PC-3 (cell line): ENCODE measurements around the gene ULBP2. TPM values are rescaled to one million over a fixed set of nuclear protein-coding genes. Genes with fewer than 3 reads are reported as not detected.

Source experiments
- ATAC-seq: fragments of 200-7000 bp; cut with Tn5 transposase; 2 replicates; pipeline ENCODE4 v1.9.1; 2020; ENCODE audit warnings: mild to moderate bottlenecking, moderate library complexity
- BruUV-seq: library from RNA; stranded (reverse); fragments of 400-500 nt; replicated peaks from 2 replicates; lab custom pipeline; 2021; lab: Mats Ljungman, UMichigan
- CTCF ChIA-PET: fragments of 300-600 bp; sonication (Branson Sonifier 250); formaldehyde crosslinking; loops from one replicate; lab custom pipeline; 2022; ENCODE audit warnings: antibody characterized with exemption; lab: Charles Lee
- POLR2A ChIA-PET: fragments of 300-600 bp; sonication (Branson Sonifier 250); formaldehyde crosslinking; loops from one replicate; lab custom pipeline; 2022; ENCODE audit warnings: antibody characterized with exemption; ENCODE audit not compliant: unreplicated experiment; lab: Charles Lee
- DNase-seq: peaks from one replicate; pipeline ENCODE4 v3.0.0-alpha.2; 2015
- H2AFZ ChIP-seq: fragments of 300-600 bp; sonication (generic); 2 replicates; pipeline ENCODE4 v1.6.0; 2016; ENCODE audit warnings: antibody characterized with exemption, low read length
- H3F3A ChIP-seq: fragments of 300-600 bp; sonication (generic); one replicate; pipeline ENCODE4 v1.6.0; 2017; ENCODE audit warnings: antibody characterized with exemption, low read length, control low read depth, mild to moderate bottlenecking; ENCODE audit not compliant: unreplicated experiment
- H3K27ac ChIP-seq: fragments of 300-600 bp; sonication (generic); 2 replicates; pipeline ENCODE4 v1.5.1; 2016; ENCODE audit warnings: mild to moderate bottlenecking, low read length
- H3K27me3 ChIP-seq: fragments of 300-600 bp; sonication (generic); 2 replicates; pipeline ENCODE4 v1.6.1; 2016; ENCODE audit warnings: low read length, mixed read lengths
- H3K36me3 ChIP-seq: fragments of 300-600 bp; sonication (generic); 2 replicates; pipeline ENCODE4 v1.6.1; 2016; ENCODE audit warnings: low read depth, mixed run types, low read length, mixed read lengths
- H3K4me1 ChIP-seq: fragments of 300-600 bp; sonication (generic); 2 replicates; pipeline ENCODE4 v1.5.1; 2016; ENCODE audit warnings: low read length; ENCODE audit not compliant: insufficient read depth
- H3K4me2 ChIP-seq: fragments of 300-600 bp; sonication (generic); 2 replicates; pipeline ENCODE4 v1.6.0; 2016; ENCODE audit warnings: low read length
- H3K4me3 ChIP-seq: fragments of 300-600 bp; sonication (generic); 2 replicates; pipeline ENCODE4 v1.5.1; 2016; ENCODE audit warnings: mild to moderate bottlenecking, low read length, mixed read lengths
- H3K79me2 ChIP-seq: fragments of 300-600 bp; sonication (generic); 2 replicates; pipeline ENCODE4 v1.6.1; 2017; ENCODE audit warnings: low read length, mixed read lengths
- H3K9ac ChIP-seq: fragments of 300-600 bp; sonication (generic); 2 replicates; pipeline ENCODE4 v1.6.0; 2016; ENCODE audit warnings: mild to moderate bottlenecking, low read length
- H3K9me2 ChIP-seq: fragments of 300-600 bp; sonication (generic); replicated peaks from 2 replicates; pipeline ENCODE4 v1.6.1; 2016; ENCODE audit warnings: mixed run types, low read length, mixed read lengths
- H3K9me3 ChIP-seq: fragments of 300-600 bp; sonication (generic); 2 replicates; pipeline ENCODE4 v1.6.1; 2016; ENCODE audit warnings: low read length, mixed read lengths
- H4K20me1 ChIP-seq: fragments of 300-600 bp; sonication (generic); 2 replicates; pipeline ENCODE4 v1.6.1; 2016; ENCODE audit warnings: low read length, mixed read lengths
- EZH2 ChIP-seq: fragments of 300-600 bp; sonication (generic); IDR thresholded peaks from one replicate; pipeline ENCODE4 v1.6.1; 2017; ENCODE audit warnings: antibody characterized with exemption, mild to moderate bottlenecking, low read length; ENCODE audit not compliant: unreplicated experiment
- EZH2phosphoT487 ChIP-seq: fragments of 300-600 bp; sonication (generic); IDR thresholded peaks from 2 replicates; pipeline ENCODE4 v1.6.1; 2018; ENCODE audit warnings: mild to moderate bottlenecking, antibody characterized with exemption, low read length, borderline replicate concordance
- intact Hi-C: fragments of 100-400 bp; cut with micrococcal nuclease; formaldehyde crosslinking; loops from 2 replicates; pipeline ENCODE4 v1.9.0; 2023
- total RNA-seq: library from RNA; depleted of rRNA; stranded (reverse); fragments of >200 nt; gene quantifications from 2 replicates; pipeline ENCODE4 v1.2.3, GENCODE V29; 2014
- TF ChIP-seq, protein P1 (sequence below): fragments of 300-600 bp; sonication (generic); conservative IDR thresholded peaks from 2 replicates; pipeline ENCODE4 v1.5.1; 2017; ENCODE audit warnings: antibody characterized with exemption, low read depth, mild to moderate bottlenecking, low read length

ULBP2 gene
- total RNA-seq, 1 experiment from 2014 or later = 8.1 TPM

DNA sequence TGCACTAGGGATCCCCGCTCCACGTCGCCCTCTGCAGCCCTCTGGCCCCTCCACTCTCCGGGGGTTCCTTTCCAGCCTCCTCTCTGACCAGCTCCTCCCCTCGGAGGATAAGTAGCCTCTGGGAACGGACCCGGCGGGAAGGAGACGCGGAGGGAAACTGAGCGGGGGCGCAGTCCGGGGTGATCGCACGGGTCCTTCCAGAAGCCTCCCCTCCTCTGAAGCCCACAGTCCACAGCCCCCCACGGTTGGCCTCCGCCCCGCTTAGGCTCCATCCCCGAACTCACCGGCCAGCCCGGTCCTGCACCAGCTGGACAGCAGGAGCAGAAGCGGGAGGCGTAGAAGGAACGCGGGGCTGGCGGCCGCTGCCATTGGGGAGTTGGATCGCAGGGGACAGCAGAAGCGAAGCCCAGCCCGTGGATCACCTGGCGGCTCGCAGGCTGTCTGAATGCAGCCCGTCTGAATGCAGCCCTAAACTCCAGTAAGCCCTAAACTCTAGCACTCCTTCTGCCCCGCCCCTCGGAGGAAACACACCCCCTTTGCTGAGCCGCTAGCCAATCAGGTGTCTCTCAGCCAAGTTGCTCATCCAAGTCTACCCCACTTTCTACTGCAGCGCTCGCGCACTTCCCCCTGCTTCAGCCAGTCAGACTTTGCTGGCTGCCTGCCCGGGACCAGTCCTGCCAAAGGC lies 19.0 kb upstream of the ULBP2 start, which contains the start of gene RAET1G:
Gene RAET1G (minus strand): TSS at position 480 of the 685 bp plus-strand sequence. CDS start 111 bp downstream, at position 369.
- no peaks in the 10 kb centered on the region; the same call in 1 of the 2 replicates for H3K36me3 ChIP-seq
- TF ChIP-seq EZH2phosphoT487 (no peak), EZH2 (no peak)
- TF ChIP-seq, protein P1, sequence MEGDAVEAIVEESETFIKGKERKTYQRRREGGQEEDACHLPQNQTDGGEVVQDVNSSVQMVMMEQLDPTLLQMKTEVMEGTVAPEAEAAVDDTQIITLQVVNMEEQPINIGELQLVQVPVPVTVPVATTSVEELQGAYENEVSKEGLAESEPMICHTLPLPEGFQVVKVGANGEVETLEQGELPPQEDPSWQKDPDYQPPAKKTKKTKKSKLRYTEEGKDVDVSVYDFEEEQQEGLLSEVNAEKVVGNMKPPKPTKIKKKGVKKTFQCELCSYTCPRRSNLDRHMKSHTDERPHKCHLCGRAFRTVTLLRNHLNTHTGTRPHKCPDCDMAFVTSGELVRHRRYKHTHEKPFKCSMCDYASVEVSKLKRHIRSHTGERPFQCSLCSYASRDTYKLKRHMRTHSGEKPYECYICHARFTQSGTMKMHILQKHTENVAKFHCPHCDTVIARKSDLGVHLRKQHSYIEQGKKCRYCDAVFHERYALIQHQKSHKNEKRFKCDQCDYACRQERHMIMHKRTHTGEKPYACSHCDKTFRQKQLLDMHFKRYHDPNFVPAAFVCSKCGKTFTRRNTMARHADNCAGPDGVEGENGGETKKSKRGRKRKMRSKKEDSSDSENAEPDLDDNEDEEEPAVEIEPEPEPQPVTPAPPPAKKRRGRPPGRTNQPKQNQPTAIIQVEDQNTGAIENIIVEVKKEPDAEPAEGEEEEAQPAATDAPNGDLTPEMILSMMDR = no peak
- no peaks in the 10 kb centered on the region for H3K27me3 ChIP-seq
- BruUV-seq = no TSS peak
- H3K9me3 ChIP-seq = no peaks in the 10 kb centered on the region
- DNase-seq = peak; percentile 85
- peak within 1 kb of the TSS; percentile 80 for H3K4me3 ChIP-seq
- ChIA-PET POLR2A (no interaction called here), CTCF (no interaction called here)
- no peaks in the 10 kb centered on the region for H3K9me2 ChIP-seq
- H4K20me1 ChIP-seq = no peaks in the 10 kb centered on the region
- peak; percentile 84 for ATAC-seq
- intact Hi-C loops = loop anchor here (10.0 kb wide), 1 partner anchor 378 kb away; the partner anchor contains the start of gene PPIL4
- H3K4me2 ChIP-seq = peak within 1 kb of the TSS; percentile 91
- no peak within 1 kb of the TSS for H3K27ac ChIP-seq
- no peaks in the 10 kb centered on the region for H3K79me2 ChIP-seq
- peak within 1 kb of the TSS; percentile 92 for H2AFZ ChIP-seq
- no peak within 1 kb of the TSS for H3K9ac ChIP-seq
- peaks cover 8% of the 10 kb centered on the region; the same call in 1 of the 2 replicates for H3K4me1 ChIP-seq
- no peaks in the 10 kb centered on the region for H3F3A ChIP-seq

DNA sequence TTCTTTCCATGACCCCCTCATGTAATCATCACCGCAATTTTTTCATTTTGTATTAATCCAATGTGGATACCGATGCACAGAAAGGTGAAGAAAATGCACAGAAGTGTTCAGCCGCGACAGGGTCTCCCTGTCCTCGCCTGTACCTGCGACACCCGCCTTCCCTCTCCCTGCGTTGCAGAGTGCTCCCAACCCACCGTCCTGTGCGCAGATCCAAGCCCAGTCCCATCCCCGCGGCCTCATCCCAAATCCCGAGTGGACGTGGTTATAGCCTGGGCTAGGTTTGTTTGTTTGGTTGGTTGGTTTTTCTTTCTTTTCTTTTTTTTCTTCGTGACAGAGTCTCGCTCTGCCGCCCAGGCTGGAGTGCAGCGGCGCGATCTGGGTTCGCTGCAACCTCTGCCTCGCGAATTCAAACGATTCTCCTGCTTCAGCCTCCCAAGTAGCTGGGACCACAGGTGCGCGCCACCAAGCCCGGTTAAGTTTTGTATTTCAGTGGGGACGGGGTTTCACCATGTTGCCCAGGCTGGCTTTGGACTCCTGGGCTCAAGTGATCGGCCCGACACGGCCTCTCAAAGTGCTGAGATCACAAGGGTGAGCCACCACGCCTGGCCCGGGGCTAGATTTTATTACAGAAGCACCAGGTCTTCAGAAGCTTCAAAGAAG lies 18.4 kb upstream of the ULBP2 start:
- H3K79me2 ChIP-seq = no peaks in the 10 kb centered on the region
- H3K4me3 ChIP-seq = peak overlapping the region; percentile 80
- no peaks in the 10 kb centered on the region for H3K27me3 ChIP-seq
- TF ChIP-seq EZH2phosphoT487 (no peak), EZH2 (no peak)
- TF ChIP-seq, protein P1 = no peak
- ChIA-PET POLR2A (no interaction called here), CTCF (no interaction called here)
- no peak overlapping the region for H3K9ac ChIP-seq
- H3K36me3 ChIP-seq = no peaks in the 10 kb centered on the region; the same call in 1 of the 2 replicates
- no peaks in the 10 kb centered on the region for H4K20me1 ChIP-seq
- no TSS peak for BruUV-seq
- peak overlapping the region; percentile 91 for H3K4me2 ChIP-seq
- H3K4me1 ChIP-seq = peaks cover 8% of the 10 kb centered on the region; the same call in 1 of the 2 replicates
- H3K9me3 ChIP-seq = no peaks in the 10 kb centered on the region
- no peak for ATAC-seq
- intact Hi-C loops = loop anchor here (10.0 kb wide), 1 partner anchor 379 kb away; the partner anchor contains the start of gene PPIL4
- H3K9me2 ChIP-seq = no peaks in the 10 kb centered on the region
- H3F3A ChIP-seq = no peaks in the 10 kb centered on the region
- H3K27ac ChIP-seq = no peak overlapping the region
- no peak for DNase-seq
- H2AFZ ChIP-seq = peak overlapping the region; percentile 92
